Umbilical cord (tissue), 2 donors: ENCODE measurements around the gene ZDHHC19. TPM values are rescaled to one million over a fixed set of nuclear protein-coding genes. Genes with fewer than 3 reads are reported as not detected.
A peak's percentile ranks its signal among the peaks of the same experiment; 100 is the strongest.
"Not testable (repeated sequence)": the region's sequence is repeated elsewhere in the genome, so short reads cannot be mapped to it uniquely, and the experiment has no call there.

Experiments used
- DNase-seq: peaks from one replicate; pipeline ENCODE4 v3.0.0-alpha.2; 2015; ENCODE audit warnings: low spot score
- total RNA-seq: library from RNA; depleted of rRNA; stranded (reverse); fragments of >200 nt; gene quantifications from one replicate; pipeline ENCODE4 v1.2.3, GENCODE V29; 2014; ENCODE audit warnings: low replicate concordance; ENCODE audit not compliant: insufficient read depth

Gene ZDHHC19
- total RNA-seq, 1 donor from 2014 or later, result 6.7 TPM

DNA sequence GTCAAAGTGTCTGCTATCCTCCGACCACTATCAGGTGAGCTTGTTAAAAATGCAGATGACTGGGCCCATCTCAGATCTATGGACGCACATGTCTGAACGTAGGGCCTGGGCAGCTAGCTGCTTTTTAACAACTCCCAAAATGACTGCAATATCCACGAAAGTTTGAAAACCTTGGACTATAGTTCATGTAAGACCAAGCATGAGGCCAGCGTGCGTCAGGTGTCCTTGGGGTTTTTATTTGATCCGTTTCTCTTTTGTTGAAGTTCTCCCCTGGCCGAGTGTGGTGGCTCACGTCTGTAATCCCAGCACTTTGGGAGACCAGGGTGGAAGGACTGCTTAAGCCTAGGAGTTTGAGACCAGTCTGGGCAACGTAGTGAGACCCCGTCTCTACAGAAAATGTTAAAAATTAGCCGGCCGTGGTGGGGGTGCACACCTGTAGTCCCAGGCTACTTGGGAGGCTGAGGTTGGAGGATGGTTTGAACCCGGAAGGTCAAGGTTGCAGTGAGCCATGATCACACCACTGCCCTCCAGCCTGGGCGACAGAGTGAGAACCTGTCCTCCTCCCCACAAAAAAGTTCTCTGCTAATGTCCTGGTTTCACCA lies 14.7 kb upstream of the ZDHHC19 start:
- DNase-seq, result no peak

DNA sequence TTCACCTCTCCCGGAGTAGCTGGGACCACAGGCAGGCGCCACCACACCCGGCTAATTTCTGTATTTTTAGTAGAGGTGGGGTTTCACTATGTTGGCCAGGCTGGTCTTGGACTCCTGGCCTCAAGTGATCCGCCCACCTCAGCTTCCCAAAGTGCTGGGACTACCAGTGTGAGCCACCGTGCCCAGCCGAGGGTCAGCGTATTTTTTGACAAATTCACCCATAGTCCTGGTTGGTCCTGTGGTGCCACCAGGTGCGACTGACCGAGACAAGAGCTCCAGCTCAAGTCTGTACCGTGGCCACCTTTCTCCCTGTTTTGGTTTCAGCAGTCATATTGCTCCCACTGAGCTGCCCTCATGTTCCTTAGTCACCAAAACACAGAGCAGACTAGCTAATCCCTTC lies 13.9 kb upstream of the ZDHHC19 start:
- no peak for DNase-seq

DNA sequence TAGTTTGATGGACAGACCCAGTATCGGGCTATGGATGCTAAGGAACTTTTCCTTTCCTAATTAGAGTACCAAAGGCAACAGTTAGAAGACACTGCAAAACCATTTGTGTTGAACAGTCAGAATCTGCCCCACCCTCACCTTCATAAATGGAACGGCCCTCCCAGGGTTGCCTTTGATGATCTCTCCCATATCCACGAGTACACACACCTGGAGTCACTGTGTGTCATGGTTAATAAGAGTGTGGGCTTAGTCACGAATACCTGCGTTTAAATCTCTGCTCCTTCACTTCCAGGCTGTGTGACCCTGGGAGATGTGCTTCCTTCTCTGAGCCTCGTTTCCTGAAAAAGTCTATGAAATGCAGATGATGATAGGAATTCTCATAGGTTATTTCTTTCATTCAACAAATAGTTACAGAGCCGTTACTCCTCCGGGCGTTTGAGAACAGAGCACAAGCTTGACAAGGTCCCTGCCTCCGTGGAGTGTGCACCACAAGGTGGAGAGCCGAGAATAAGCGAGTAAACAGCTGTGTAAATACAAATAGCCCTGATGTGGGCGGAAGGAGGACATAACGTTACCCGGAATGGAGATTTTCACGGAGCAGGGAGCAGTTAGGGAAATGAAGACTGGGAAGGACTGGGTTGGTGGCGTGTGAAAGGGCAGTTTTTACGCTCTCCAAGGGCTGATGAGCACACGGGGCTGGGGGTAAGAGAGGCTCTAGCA lies 11.8 kb upstream of the ZDHHC19 start:
- no peak for DNase-seq

DNA sequence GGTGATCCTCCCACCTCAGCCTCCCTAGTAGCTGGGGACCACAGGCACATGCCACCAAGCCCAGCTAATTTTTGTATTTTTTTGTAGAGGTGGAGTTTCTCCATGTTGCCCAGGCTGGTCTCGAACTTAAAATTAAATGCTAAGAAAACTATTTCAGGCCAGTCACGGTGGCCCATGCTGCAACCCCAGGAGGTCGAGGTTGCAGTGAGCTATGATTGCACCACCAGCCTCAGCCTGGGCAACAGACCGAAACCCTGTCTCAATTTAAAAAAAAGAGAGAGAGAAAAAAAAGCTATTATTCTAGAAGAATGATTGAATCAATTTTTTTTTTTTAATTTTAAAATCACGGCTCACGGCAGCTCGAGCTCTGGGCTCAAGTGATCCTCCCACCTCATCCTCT lies 9.8 kb upstream of the ZDHHC19 start:
- no peak for DNase-seq

DNA sequence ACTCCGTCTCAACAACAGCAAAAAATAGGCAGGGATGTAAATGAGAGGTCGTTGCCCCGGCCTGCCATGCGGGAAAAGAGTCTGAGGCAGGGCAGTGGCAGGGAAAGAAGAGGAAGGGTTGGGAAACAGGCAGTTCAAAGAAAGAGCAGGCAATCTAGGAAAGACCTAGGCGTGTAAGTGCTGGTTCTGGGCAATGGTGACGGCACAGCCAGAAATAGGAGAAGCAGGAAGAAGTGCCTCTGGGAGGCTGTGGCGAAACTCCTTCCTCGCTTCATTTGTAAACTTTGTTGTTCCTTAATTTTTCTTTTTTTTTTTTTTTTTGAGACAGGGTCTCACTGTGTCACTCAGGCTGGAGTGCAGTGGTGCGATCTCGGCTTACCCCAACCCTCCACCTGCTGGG lies 9.4 kb upstream of the ZDHHC19 start:
- DNase-seq, result no peak

DNA sequence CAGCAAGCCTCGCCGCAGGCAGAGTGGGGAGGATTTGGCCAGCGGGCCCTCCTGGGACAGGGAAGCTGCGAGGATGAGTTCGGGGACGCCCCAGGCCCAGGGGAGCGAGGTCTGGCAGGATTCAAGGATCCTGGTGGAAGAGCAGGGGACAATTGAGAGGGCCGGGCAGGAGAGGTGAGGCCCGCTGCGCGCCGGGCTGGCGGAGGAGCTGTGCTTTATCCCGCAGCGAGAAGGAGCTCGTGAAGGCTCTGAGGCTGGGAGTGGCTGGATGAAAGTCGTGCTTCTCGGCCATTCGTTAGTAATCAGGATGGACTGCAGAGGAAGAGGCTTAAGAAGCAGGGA lies 8.7 kb upstream of the ZDHHC19 start:
- DNase-seq, result no peak

DNA sequence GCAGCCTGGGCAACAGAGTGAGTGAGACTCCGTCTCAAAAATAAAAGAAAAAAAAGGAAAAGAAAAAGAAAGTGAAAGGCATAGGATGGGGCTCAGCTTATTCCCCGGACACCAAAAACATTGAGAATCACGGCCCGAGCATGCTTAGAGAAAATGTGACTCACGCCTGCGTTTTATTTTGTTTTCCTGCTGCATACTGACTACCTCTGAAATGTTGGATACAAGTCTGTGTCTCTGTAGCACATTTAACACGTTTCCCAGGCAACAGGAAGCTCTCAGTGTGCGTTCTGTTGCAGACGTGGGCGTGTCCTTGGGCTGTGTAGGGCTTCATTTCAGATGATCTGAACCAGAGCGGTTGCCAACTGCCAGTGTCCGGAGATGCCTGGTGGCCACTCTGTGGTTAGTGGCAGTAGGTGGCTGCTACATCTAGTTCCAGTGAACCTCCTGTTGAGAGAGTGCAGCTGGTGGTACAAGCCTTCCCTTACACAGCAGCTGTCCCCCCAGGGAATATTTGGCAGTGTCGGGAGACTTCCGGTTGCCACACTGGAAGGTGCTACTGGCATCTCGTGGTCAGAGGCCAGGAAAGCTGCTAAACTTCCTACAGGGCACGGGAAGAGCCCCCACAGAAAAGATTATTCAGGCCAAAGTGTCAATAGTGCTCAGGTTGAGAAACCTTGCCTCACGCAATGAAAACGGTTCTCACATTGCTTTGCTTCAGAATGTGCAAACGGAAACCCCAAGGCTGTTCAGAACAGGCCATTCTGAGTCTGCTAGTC lies 8.2 kb upstream of the ZDHHC19 start:
- DNase-seq, result peak; percentile 94

DNA sequence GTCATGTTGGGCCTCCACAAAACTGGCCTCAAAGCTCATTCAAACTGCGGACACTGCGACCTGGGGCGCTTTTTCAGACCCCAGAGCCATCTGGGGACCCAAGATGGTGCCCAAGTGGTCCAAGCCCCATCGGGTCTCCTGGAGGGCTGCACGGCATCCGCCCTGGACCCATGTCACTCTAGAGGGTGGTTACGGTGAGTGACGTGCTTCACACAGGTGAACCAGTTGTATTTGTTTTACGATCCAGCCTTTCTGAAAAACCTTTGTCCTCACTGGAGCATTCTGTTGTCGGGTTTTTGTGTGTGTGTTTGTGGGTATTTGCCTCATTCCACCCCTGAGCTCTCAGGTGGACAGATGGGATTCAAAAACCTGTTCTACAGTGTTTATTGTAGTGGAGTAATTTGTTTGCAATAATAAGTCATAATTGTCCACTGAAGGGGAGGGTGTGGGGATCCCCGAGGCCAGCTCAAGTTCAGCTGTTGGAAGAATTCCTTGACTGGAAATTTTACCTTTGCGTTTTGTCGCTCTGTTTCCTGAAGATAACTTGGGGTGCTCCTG lies 7.0 kb upstream of the ZDHHC19 start:
- no peak for DNase-seq

DNA sequence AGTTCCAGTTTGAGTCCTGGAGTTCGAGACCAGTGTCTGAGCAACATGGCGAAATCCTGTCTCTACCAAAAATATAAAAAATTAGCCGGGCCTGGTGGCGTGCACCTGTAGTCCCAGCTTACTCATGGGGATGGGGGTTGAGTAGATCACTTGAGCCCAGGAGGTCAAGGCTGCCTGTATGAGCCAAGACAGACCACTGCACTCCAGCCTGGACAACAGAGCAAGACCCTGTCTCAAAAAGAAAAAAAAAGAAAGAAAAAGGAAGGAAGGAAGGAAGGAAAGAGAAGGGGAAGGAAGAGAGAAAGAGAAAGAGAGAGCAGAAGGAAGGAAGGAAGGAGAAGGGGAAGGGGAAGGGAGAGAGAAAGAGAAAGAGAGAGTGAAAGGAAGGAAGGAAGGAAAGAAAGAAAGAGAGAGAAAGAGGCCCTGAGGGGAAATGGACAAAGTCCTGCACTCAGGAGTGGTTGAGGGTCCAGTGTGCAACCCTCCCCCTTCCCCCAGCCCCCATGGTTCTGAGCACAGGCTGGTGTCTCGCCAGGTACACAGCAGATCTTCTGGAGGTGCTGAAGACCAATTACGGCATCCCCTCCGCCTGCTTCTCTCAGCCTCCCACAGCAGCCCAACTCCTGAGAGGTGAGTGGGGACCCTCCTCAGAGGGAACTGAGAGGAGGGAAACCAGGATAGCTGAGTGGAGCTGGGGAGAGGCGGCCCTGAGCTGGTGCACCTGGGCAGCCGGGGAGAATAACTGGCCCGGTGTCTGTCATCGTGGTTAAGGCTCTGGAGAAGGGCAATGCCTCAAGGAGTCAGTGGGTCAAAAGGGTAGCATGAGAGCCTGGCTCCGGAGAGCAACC lies 6.3 kb upstream of the ZDHHC19 start:
- DNase-seq, result no peak

DNA sequence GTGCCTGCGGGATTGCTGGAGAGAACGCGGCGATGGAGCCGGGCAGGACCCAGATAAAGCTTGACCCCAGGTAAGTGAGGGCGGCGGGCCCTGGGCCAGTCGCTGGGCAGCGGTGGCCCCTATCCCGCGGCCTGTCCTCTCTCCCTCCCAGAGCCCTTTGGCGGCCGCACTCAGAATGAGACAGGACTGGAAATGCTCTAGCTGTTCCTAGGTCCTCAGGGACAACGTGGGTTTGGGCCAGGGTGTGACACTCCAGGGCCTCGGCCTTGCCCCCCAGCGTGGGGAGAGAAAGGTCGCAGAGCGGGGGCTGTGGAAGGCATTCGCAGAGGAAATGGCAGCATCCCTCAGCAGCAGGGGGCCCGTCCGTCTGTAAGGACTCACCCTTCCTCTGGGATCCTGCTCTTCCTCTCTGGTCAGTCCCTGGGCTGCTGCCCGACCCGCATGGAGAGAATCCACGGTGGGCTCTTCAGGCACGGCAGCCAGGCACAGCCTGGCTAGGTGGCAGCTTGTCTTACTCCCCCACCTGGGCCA lies 5.5 kb upstream of the ZDHHC19 start:
- no peak for DNase-seq

DNA sequence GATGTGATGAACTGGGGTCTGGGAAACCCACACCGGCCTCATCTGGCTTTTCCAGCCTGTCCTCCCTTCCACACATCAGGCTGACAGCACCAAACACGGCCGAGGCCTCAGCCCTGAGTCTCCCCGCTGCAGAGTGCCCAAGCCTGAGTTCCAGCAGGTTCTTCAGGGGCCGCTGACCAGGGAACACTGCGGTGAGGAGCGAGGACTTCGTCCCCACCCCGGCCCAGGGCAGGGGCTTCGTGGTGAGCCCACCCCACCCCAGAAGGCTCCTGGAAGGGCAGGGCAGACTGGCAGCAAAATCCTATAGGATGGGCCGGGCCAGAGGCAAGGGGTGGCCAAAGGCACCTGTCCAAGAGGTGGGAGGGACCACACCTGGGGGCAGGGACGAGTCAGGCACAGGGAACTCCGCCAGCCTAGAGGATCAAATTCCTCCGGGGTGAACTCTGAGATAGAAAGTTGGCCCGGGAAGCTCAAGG lies 4.9 kb upstream of the ZDHHC19 start, which contains the start of gene SLC51A:
Gene SLC51A (plus strand): TSS at position 446 of the 476 bp plus-strand sequence. CDS start 179 bp downstream, outside the sequence.
- no peak for DNase-seq

DNA sequence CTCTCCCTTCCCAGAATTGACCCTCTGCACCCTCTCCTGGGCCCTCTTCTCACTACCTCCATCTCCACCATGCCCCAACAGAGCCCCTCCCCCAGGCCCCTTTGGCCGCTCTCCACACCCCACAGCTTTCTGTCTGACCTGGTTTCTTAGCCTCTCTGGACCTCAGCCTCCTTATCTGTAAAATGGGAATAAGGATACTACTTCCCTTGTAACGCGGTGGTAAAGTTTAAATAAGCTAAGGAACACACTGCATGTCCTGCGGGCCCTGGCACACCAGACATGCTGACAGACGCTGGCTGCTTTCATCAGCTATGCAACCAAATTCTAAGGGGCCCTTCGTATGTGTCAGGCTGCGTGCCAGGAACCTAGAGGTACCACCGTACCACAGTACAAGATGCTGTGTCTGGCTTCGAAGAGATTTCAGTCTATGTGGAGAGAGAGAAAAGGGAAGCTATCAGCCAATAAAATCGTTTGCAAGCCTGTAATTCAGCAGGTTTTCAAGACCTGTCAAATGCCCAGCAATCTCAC lies 4.4 kb upstream of the ZDHHC19 start:
- DNase-seq, result no peak

DNA sequence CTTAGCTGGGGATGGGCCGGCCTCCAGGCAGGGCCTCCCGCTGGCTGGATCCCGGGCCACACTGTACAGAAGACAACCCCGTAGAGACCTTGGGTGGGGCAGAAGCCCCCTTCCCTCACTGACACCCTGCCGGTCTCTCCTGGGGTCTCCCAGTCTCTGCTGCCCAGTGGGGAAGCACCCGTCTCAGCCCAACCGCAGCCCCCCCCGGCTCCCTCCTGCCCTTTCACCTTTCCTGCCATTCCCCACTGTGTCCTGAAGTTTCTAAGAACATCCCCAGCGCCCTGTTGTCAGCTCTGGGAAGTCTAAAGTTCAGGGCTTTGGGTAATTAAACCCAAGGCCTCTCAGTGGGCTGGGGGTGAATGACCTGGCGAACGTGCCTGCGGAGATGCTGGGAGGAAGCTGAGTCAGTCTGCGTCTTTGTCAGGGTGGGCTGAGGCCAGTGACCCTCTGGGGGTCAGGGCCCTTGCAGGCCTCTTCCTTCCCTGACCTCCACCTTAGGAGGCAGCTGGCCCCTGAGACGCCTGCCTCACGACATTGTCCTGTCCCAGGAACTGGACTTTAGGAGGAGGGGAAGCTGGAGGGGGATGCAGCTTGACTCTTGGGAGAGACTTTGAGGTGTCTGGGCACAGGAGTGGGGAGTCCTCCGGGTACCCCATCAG lies 3.7 kb upstream of the ZDHHC19 start:
- DNase-seq, result no peak

DNA sequence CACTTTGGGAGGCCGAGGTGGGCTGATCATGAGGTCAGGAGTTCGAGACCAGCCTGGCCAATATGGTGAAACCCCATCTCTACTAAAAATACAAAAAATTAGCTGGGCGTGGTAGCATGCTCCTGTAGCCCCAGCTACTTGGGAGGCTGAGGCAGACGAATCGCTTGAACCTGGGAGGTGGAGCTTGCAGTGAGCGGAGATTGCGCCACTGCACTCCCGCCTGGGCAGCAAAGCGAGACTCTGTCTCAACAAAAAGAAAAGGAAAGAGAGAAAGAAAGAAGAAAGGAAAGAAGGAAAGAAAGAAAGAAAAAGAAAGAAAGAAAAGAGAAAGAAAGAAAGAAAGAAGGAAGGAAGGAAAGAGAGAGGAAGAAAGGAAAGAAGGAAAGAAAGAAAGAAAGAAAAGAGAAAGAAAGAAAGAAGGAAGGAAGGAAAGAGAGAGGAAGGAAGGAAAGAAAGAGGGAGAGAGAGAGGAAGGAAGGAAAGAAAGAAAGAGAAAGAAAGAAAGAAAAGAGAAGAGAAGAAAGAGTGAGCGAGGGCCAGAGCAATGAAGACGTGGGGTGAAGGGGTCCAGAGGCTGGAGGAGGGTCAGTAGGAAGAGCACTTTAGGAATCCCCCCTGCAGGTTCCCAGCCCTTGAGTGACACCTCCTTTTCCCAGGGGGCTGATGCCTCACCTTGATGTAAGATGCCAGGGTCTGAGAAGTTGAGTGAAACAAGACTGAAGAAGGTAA lies 1.1 kb downstream of the ZDHHC19 start:
- not testable (repeated sequence) for DNase-seq

DNA sequence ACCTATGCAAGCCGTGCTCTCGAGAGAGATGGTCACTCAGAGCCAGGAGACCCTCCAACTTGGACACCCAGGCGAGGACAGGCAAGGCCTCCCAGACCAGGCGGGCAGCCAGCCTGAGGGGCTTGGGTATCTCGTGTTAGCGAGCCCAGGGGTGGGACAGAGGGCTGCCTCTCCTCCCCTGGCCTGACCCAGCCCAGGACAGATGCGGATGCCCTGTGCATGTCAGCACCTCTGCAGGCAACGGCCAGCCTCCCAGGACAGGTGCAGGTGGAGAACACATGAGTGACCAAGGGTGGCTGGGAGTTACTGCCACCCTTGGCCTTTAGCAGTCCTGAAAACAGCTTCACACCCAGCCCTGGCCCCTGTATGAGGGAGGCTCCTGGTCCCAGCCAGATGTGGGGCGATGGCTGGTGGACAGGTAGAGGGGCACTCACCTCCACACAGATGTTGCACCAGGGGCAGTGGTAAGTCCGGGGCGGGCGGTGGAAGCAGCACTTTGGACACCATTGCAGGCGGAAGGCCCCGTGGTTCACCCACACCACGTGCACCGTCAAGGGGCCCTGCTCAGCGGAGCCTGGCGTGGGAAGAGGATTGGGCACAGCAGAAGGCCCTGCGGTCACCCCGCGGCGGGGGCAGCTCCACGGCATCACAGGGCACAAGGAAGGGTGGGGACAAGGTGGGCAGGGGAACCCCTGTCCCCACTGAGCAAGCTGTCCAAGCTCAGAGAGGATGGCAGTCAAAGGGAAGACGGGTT lies 2.1 kb downstream of the ZDHHC19 start:
- DNase-seq, result no peak

DNA sequence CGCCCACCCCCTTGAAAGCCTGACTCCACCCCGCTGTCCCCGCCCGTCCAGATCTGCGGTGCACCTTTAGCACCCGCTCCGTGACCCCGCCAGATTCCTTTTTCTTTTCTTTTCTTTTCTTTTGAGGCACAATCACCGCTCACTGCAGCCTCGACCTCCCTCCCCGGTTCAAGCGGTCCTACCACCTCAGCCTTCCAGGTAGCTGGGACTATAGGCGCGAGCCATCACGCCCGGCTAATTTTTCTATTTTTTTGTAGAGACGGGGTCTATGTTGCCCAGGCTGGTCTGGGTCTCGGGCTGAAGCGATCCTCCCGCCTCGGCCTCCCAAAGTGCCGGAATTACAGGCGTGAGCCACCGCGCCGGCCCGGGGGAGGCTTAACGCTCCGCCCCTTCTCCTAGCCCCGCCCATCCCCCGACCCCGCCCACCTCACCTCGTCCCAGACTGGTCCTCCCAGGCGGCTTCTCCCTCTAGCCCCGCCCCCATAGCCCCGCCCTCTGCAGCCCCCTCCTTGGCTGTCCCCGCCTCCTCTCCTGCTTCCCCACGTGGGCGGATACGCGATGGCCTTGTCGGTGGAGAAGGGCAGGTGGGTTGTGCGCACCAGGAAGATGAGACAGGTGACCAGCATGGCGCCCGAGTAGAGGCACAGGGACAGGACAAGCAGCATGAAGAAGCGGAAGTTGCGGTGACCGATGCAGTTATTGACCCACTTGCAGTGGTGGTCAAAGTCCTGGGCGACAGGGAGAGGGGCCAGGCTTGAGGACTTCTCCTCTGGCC lies 3.2 kb downstream of the ZDHHC19 start:
- DNase-seq, result no peak

DNA sequence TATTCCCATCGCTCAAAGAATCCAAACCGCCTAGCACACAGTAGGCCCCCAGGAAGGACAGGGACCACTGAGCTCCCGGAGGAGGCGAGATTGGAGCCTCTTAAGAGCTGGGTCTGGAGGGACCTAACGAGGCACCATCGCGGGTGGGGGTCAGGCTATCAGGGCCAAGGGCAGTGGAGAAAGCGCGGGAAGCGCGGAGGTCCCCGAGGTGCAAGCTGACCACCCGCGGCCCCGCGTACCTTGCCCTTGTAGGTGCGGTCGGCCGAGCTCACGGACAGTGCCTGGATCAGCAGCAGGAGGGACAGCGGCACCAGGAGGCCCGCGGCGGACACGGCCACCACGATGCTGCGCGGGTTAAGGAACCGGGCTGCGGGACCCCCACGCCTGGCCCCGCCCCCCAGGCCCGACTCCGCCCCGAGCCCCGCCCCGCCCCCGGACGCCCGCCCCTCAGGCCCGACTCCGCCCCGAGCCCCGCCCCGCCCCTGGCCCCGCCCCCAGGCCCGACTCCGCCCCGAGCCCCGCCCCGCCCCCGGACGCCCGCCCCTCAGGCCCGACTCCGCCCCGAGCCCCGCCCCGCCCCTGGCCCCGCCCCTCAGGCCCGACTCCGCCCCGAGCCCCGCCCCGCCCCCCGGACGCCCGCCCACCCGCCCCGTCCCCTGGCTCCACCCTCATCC lies 3.9 kb downstream of the ZDHHC19 start:
- no peak for DNase-seq
